Measurements from ENCODE around the gene CCT7. TPM values are rescaled to one million over a fixed set of nuclear protein-coding genes. Genes with fewer than 3 reads are reported as not detected.

The CCT7 gene
- total RNA-seq, 1 experiment from 2014 or later = 319 TPM

- POLR2A ChIA-PET (ENCODE audit: unreplicated experiment) = no interaction called here
- Histone ChIP-seq H3K4me3 (no peak overlapping the region), H3F3A (ENCODE audit: insufficient read depth, low read depth) (peaks cover 9% of the 10 kb centered on the region; the same call in 1 of the 2 replicates), H3K9me3 (ENCODE audit: insufficient read depth, low read depth) (no peaks in the 10 kb centered on the region), H3K27ac (no peak overlapping the region), H4K20me1 (ENCODE audit: insufficient read depth) (peaks cover 9% of the 10 kb centered on the region; the same call in 1 of the 2 replicates), H3K4me1 (replicated peaks; ENCODE audit: insufficient read depth) (no peaks in the 10 kb centered on the region), H3K9me2 (ENCODE audit: insufficient read depth) (no peaks in the 10 kb centered on the region), H3K27me3 (ENCODE audit: insufficient read depth, low read depth) (no peaks in the 10 kb centered on the region), H3K79me2 (ENCODE audit: low read depth) (no peaks in the 10 kb centered on the region), H2AFZ (no peak overlapping the region), H3K36me3 (ENCODE audit: low read depth) (peaks cover 3% of the 10 kb centered on the region; the same call in 1 of the 2 replicates), H3K4me2 (no peak overlapping the region)
- no peak for DNase-seq
- no TSS peak for BruUV-seq (replicated peaks)
- intact Hi-C loops (cut with micrococcal nuclease; ENCODE audit: unreplicated experiment) = no loop called here
- CTCF ChIA-PET = no interaction called here
- TF ChIP-seq EZH2 (IDR thresholded peaks at IDR 0.05; ENCODE audit: low read depth) = no peak
- TF ChIP-seq, protein P1, sequence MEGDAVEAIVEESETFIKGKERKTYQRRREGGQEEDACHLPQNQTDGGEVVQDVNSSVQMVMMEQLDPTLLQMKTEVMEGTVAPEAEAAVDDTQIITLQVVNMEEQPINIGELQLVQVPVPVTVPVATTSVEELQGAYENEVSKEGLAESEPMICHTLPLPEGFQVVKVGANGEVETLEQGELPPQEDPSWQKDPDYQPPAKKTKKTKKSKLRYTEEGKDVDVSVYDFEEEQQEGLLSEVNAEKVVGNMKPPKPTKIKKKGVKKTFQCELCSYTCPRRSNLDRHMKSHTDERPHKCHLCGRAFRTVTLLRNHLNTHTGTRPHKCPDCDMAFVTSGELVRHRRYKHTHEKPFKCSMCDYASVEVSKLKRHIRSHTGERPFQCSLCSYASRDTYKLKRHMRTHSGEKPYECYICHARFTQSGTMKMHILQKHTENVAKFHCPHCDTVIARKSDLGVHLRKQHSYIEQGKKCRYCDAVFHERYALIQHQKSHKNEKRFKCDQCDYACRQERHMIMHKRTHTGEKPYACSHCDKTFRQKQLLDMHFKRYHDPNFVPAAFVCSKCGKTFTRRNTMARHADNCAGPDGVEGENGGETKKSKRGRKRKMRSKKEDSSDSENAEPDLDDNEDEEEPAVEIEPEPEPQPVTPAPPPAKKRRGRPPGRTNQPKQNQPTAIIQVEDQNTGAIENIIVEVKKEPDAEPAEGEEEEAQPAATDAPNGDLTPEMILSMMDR (conservative IDR thresholded peaks at IDR 0.05) = no peak
These were observed 25.2 kb downstream of the CCT7 start for GRCh38 chr2:73259276-73259675.

DNA sequence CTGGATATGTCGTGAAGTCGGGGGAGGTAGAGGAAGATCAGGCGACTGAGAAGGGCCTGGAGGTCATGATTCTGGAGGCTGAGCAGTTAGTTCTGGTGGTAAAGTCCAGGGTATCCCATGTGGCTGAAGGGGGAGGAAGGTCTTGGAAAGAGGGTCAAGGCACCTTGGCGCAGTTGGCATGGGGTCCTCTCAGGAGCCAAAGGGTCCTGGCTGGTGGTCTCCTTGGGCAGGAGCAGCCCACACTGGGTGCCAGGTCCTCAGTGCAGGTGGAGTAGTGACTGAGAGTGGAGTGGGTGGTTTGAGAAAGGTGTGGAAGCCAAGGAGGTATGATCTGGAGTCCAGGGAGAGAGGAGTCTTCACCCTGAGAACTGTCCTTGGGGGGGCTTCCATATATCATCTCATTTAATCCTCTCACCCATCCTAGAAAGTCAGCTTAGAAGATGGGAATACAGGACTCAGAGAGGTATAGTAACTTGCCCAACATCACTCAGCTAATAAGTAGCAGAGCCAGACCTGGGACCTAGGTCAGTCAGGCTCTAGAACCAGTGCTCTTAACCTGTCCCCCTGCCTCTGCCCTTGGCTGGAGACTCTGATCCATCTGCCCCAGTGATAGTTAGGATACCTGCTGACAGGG lies 25.7 kb downstream of the CCT7 start:
- DNase-seq = no peak
- Histone ChIP-seq H3K4me3 (no peak overlapping the region), H3K79me2 (ENCODE audit: low read depth) (no peaks in the 10 kb centered on the region), H3K4me1 (replicated peaks; ENCODE audit: insufficient read depth) (no peaks in the 10 kb centered on the region), H3K27ac (no peak overlapping the region), H3F3A (ENCODE audit: insufficient read depth, low read depth) (peaks cover 6% of the 10 kb centered on the region; the same call in 1 of the 2 replicates), H3K9me3 (ENCODE audit: insufficient read depth, low read depth) (no peaks in the 10 kb centered on the region), H3K36me3 (ENCODE audit: low read depth) (peaks cover 3% of the 10 kb centered on the region; the same call in 1 of the 2 replicates), H3K4me2 (no peak overlapping the region), H2AFZ (no peak overlapping the region), H3K27me3 (ENCODE audit: insufficient read depth, low read depth) (no peaks in the 10 kb centered on the region), H4K20me1 (ENCODE audit: insufficient read depth) (peaks cover 9% of the 10 kb centered on the region; the same call in 1 of the 2 replicates), H3K9me2 (ENCODE audit: insufficient read depth) (no peaks in the 10 kb centered on the region)
- BruUV-seq (replicated peaks) = no TSS peak
- TF ChIP-seq, protein P1 (conservative IDR thresholded peaks at IDR 0.05) = no peak
- TF ChIP-seq EZH2 (IDR thresholded peaks at IDR 0.05; ENCODE audit: low read depth) = no peak
- ChIA-PET CTCF (no interaction called here), POLR2A (ENCODE audit: unreplicated experiment) (no interaction called here)
- intact Hi-C loops (cut with micrococcal nuclease; ENCODE audit: unreplicated experiment) = no loop called here

DNA sequence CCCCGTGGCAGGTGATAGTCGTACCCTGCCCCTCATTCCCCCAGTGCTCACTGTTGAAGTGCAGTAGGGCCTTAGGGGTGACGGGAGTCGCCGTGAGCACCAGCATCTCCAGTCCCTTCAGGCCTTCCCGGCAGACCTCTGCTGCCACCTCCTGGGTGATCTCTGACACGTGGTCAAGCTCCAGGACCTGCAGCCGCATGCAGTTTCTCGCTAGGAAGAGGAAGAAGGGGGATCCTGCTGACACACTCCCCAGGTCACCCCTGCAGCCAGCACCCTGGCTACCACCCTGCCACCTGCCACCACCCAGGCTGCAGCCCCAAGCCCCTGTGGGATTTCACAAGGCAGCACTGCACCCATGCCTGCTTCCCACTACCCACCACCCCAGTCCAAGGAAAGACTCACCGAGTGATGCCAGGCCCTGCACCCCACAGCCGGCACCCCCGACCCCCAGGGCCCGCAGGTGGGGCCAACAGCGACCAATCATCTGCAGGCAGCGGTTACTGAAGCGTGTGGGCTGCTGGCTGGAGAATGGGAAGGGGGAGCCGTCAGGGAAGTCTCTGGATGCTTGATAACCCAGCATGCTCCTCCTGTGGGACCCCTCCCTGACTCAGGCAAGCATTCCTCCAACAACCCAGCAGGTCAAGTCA lies 26.4 kb downstream of the CCT7 start:
- Histone ChIP-seq H3K27me3 (ENCODE audit: insufficient read depth, low read depth) (no peaks in the 10 kb centered on the region), H4K20me1 (ENCODE audit: insufficient read depth) (peaks cover 9% of the 10 kb centered on the region; the same call in 1 of the 2 replicates), H2AFZ (no peak overlapping the region), H3K9me2 (ENCODE audit: insufficient read depth) (no peaks in the 10 kb centered on the region), H3K79me2 (ENCODE audit: low read depth) (no peaks in the 10 kb centered on the region), H3K4me1 (replicated peaks; ENCODE audit: insufficient read depth) (no peaks in the 10 kb centered on the region), H3K36me3 (ENCODE audit: low read depth) (peaks cover 3% of the 10 kb centered on the region; the same call in 1 of the 2 replicates), H3K4me3 (no peak overlapping the region), H3F3A (ENCODE audit: insufficient read depth, low read depth) (peaks cover 4% of the 10 kb centered on the region; the same call in 1 of the 2 replicates), H3K9me3 (ENCODE audit: insufficient read depth, low read depth) (no peaks in the 10 kb centered on the region), H3K27ac (no peak overlapping the region), H3K4me2 (no peak overlapping the region)
- BruUV-seq (replicated peaks) = no TSS peak
- POLR2A ChIA-PET (ENCODE audit: unreplicated experiment) = no interaction called here
- CTCF ChIA-PET = no interaction called here
- intact Hi-C loops (cut with micrococcal nuclease; ENCODE audit: unreplicated experiment) = no loop called here
- TF ChIP-seq, protein P1 (conservative IDR thresholded peaks at IDR 0.05) = peak; percentile 64
- TF ChIP-seq EZH2 (IDR thresholded peaks at IDR 0.05; ENCODE audit: low read depth) = no peak
- peak in 1 of 2 experiments; percentile 43 for DNase-seq
